ENCODE results near the gene IRF9. TPM values are rescaled to one million over a fixed set of nuclear protein-coding genes. Genes with fewer than 3 reads are reported as not detected.

The IRF9 gene
- total RNA-seq, 1 donor: 63.1 TPM

DNA sequence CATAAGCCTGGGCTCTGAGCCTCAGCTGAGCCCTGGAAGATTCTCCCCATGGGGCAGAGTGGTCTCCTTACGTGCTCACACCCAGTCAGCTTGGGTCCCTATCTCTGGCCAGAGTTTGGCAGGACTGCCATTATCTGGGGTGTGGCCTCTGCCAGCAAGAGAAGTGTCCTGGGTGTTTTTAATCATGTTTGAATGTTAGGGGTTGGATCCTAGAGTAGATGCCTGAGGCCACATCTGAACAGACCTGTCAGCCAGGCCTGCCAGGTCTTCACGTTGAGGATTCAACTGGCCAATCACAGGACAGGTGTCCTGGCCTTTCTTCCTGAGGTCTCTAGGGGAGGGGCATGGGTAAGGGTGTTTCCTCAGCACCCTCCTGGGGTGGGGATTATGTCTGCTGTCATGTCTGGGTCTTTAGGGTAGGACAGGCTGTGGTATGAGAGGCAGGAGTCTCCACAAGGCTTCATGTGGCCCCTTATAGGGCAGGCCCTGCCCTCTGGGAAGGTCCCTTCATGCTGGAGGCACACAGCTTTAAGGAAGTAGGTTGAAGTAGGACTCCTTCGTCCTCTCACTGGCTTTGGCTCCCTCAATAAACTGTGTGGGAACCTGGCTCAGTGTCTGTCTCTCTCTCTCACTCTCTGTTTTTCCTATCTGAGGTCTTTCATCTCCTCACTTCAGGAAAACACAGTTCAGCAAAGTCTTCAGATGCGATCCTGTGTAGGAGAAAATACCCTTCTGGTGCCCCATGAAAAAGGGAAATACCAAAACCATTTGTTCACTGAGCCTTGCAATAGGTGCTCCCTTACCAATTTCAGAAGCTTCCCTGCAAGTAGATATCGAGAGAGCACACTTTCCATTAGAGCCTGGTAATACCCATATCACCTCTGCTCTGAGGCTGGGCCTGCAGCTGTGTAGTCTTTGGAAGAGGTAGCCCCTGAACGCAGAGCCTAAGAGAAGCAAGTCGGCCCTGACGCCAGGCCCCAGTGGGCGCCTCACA lies 37.3 kb upstream of the IRF9 start:
- H3K4me3 ChIP-seq (ENCODE audit: low read depth, low read length): no peak overlapping the region
- TF ChIP-seq, protein P1, sequence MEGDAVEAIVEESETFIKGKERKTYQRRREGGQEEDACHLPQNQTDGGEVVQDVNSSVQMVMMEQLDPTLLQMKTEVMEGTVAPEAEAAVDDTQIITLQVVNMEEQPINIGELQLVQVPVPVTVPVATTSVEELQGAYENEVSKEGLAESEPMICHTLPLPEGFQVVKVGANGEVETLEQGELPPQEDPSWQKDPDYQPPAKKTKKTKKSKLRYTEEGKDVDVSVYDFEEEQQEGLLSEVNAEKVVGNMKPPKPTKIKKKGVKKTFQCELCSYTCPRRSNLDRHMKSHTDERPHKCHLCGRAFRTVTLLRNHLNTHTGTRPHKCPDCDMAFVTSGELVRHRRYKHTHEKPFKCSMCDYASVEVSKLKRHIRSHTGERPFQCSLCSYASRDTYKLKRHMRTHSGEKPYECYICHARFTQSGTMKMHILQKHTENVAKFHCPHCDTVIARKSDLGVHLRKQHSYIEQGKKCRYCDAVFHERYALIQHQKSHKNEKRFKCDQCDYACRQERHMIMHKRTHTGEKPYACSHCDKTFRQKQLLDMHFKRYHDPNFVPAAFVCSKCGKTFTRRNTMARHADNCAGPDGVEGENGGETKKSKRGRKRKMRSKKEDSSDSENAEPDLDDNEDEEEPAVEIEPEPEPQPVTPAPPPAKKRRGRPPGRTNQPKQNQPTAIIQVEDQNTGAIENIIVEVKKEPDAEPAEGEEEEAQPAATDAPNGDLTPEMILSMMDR (IDR thresholded peaks at IDR 0.05; ENCODE audit: insufficient read depth, low read length): no peak
- DNase-seq (ENCODE audit: low read depth): no peak

DNA sequence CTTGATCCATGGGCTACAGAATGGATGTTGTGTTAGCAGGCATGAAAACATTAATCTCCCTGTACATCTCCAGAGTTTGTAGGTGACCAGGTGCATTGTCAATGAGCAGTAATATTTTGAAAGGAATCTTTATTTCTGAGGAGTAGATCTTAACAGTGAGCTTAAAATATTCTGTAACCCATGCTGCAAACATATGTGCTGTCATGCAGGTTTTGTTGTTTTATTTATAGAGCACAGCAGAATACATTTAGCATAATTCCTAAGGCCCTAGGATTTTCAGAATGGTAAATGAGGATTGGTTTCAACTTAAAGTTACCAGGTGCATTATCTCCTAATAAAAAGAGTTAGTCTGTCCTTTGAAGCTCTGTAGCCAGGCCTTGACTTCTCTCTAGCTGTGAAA lies 34.1 kb upstream of the IRF9 start:
- no peak overlapping the region for H3K4me3 ChIP-seq (ENCODE audit: low read depth, low read length)
- no peak for DNase-seq (ENCODE audit: low read depth)
- TF ChIP-seq, protein P1 (IDR thresholded peaks at IDR 0.05; ENCODE audit: insufficient read depth, low read length): no peak

DNA sequence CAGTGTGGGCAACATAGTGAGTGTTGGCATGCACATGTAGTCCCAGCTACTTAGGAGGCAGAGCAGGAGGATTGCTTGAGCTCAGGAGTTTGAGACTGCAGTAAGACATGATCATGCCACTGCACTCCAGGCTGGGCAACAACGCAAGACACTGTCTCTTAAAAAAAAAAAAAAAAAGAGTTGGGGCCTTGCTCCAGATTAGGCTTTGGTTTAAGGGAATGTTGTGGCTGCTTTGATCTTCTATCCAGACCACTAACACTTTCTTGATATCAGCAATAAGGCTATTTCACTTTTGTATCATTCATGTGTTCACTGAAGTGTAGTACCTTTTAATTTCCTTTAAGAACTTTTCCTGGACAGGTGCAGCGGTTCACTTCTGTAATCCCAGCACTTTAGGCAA lies 33.4 kb upstream of the IRF9 start:
- TF ChIP-seq, protein P1 (IDR thresholded peaks at IDR 0.05; ENCODE audit: insufficient read depth, low read length): no peak
- no peak for DNase-seq (ENCODE audit: low read depth)
- no peak overlapping the region for H3K4me3 ChIP-seq (ENCODE audit: low read depth, low read length)

DNA sequence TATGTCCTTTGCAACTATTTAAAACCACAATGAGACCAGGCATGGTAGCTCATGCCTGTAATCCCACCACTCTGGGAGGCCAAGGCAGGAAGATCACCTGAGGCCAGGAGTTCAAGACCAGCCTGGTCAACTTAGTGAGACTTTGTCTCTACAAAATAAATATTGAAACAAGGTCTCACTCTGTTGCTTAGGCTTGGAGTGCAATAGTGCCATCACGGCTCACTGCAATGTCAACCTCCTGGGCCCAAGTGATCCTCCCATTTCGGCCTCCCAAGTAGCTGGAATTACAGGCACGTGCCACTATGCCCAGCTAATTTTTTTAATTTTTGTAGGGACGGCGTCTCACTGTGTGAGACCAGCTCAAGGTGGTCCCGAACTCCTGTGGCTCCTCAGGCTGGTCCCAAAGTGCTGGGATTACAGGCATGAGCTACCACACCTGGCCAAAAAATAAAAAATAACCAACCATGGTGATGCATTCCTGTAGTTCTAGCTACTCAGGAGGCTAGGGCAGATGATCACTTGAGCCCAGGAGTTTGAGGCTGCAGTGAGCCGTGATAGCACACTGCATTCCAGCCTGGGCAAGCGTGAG lies 31.6 kb upstream of the IRF9 start:
- no peak overlapping the region for H3K4me3 ChIP-seq (ENCODE audit: low read depth, low read length)
- no peak for DNase-seq (ENCODE audit: low read depth)
- TF ChIP-seq, protein P1 (IDR thresholded peaks at IDR 0.05; ENCODE audit: insufficient read depth, low read length): no peak

DNA sequence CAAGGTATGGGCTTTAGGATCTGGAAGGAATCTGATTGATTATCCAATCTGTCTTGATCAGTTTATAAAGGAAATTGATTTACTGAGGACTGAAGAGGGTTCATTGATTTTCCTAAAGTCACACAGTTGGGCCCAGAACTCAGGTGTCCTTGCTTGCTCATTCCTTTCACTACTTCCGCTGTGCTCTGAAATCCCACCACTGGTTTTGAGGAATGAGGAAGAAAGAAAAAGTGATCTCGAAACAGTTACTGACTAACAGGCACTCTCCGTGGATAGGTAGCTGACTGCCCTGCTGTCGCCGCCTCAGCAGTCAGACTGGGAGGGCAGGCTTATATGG lies 30.7 kb upstream of the IRF9 start, which contains the start of gene FITM1:
FITM1 (plus strand) TSS at position 280 of the 337 bp plus-strand sequence. CDS start 905 bp downstream, outside the sequence.
- TF ChIP-seq, protein P1 (IDR thresholded peaks at IDR 0.05; ENCODE audit: insufficient read depth, low read length): no peak
- H3K4me3 ChIP-seq (ENCODE audit: low read depth, low read length): no peak within 1 kb of the TSS
- DNase-seq (ENCODE audit: low read depth): no peak

DNA sequence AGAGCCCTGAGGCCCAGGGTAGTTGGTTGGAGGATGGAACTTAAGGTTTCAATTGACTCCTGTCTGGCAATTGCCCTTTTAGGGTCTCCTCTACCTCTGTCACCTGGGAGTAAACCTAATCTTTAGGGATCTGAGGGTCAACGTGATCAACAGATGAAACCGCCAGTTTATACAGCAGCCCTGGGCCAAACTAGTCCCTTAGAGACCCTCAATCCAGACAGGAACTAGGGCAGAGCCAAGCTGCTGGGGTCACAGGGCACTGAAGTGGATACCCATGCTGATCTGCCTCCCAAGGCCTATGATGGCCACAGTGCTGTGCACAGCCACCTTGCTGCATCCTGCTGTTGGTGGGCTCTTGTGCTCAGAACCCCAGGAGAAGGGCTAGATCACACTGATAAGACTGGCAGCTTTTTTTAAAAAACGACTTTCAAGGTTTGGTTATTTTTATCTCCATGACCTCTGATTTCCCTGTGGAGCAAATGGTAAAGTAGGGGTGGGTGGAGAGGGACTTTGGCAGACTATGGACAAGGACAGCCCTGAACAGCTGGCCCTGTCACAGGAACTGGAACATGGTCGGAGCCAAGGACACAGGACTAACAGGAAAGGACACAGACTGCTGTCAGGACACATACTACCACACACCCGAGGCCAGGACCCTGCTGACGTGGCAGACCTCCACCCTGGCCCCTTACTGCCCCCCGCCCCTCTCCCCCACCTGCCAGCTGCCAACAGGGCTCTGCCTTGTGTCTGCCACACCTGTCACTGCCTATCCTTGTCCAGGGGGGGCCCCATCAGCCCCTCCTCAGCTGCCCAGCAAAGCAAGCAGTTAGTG lies 30.1 kb upstream of the IRF9 start:
- no peak overlapping the region for H3K4me3 ChIP-seq (ENCODE audit: low read depth, low read length)
- TF ChIP-seq, protein P1 (IDR thresholded peaks at IDR 0.05; ENCODE audit: insufficient read depth, low read length): no peak
- no peak for DNase-seq (ENCODE audit: low read depth)

Measured in fibroblast of the aortic adventitia (primary cell).